Right atrium auricular region (tissue), 2 donors: ENCODE data around the gene SUFU. TPM values are rescaled to one million over a fixed set of nuclear protein-coding genes. Genes with fewer than 3 reads are reported as not detected.
A peak's percentile ranks its signal among the peaks of the same experiment; 100 is the strongest.

Experiments
- DNase-seq: peaks from one replicate; pipeline ENCODE4 v3.0.0-alpha.2; 2019; ENCODE audit warnings: low spot score
- H3K27ac ChIP-seq, 2 donors: fragments of 200-600 bp; sonication (generic); 1 replicate in 1 of 2; 2 replicates in 1 of 2; pipeline ENCODE4 v1.5.1; 2016 to 2019
- H3K27me3 ChIP-seq, 2 donors: fragments of 200-600 bp; sonication (generic); one replicate each; pipeline versions ENCODE4 v1.5.1 to v1.6.0; 2017 to 2019
- H3K36me3 ChIP-seq: fragments of 200-600 bp; sonication (generic); one replicate; pipeline ENCODE4 v1.5.1; 2016
- H3K4me1 ChIP-seq, 2 donors: fragments of 200-600 bp; sonication (generic); one replicate each; pipeline versions ENCODE4 v1.5.1 to v1.6.0; 2017 to 2019
- H3K4me3 ChIP-seq, 2 donors: fragments of 200-600 bp; sonication (generic); 1 replicate in 1 of 2; 2 replicates in 1 of 2; pipeline ENCODE4 v1.5.1; 2017 to 2019; ENCODE audit warnings: mild to moderate bottlenecking in 1 of 2, moderate library complexity in 1 of 2
- H3K9me3 ChIP-seq, 2 donors: fragments of 200-600 bp; sonication (generic); one replicate each; pipeline ENCODE4 v1.5.1; 2019
- CTCF ChIP-seq, 2 donors: fragments of 200-600 bp; sonication (generic); IDR thresholded peaks; one replicate each; pipeline ENCODE4 v1.5.1; 2019; ENCODE audit warnings: antibody characterized with exemption in 2 of 2
- total RNA-seq, 2 donors: library from RNA; depleted of rRNA; stranded (reverse); fragments of >200 nt; gene quantifications; one replicate each; pipeline ENCODE4 v1.1.0, GENCODE V29; 2016

Gene SUFU
- total RNA-seq, 2 donors from 2014 or later, result 4.9 to 6.4 TPM

GRCh38 chr10:102540023-102540422 lies 36.3 kb downstream of the SUFU start:
- TF ChIP-seq CTCF (IDR thresholded peaks at IDR 0.05), result peak in 1 of 2 donors; percentile 41
- no peaks in the 10 kb centered on the region for H3K4me1 ChIP-seq
- H3K27me3 ChIP-seq, result no peaks in the 10 kb centered on the region
- no peak for DNase-seq
- H3K4me3 ChIP-seq, result no peak overlapping the region
- H3K36me3 ChIP-seq, result no peaks in the 10 kb centered on the region
- no peaks in the 10 kb centered on the region for H3K9me3 ChIP-seq
- H3K27ac ChIP-seq, result no peak overlapping the region

- TF ChIP-seq CTCF (IDR thresholded peaks at IDR 0.05), result no peak
- H3K36me3 ChIP-seq, result no peaks in the 10 kb centered on the region
- no peak overlapping the region for H3K4me3 ChIP-seq
- peaks cover 0 to 11% of the 10 kb centered on the region in 2 donors for H3K4me1 ChIP-seq
- H3K27me3 ChIP-seq, result no peaks in the 10 kb centered on the region
- DNase-seq, result no peak
- no peak overlapping the region for H3K27ac ChIP-seq
- no peaks in the 10 kb centered on the region for H3K9me3 ChIP-seq
Measured at GRCh38 chr10:102542800-102543418, 39.1 kb downstream of the SUFU start.

- no peak for DNase-seq
- H3K9me3 ChIP-seq, result no peaks in the 10 kb centered on the region
- no peak overlapping the region for H3K4me3 ChIP-seq
- H3K36me3 ChIP-seq, result peaks cover 4% of the 10 kb centered on the region
- no peak for TF ChIP-seq CTCF (IDR thresholded peaks at IDR 0.05)
- no peak overlapping the region for H3K27ac ChIP-seq
- peaks cover 0 to 11% of the 10 kb centered on the region in 2 donors for H3K4me1 ChIP-seq
- H3K27me3 ChIP-seq, result no peaks in the 10 kb centered on the region
Measured at GRCh38 chr10:102545265-102545871, 41.6 kb downstream of the SUFU start.

GRCh38 chr10:102545997-102546396 lies 42.2 kb downstream of the SUFU start:
- Histone ChIP-seq H3K27ac (no peak overlapping the region), H3K4me3 (no peak overlapping the region), H3K36me3 (peaks cover 7% of the 10 kb centered on the region), H3K27me3 (no peaks in the 10 kb centered on the region), H3K4me1 (peaks cover 0 to 11% of the 10 kb centered on the region in 2 donors), H3K9me3 (no peaks in the 10 kb centered on the region)
- DNase-seq, result no peak
- no peak for TF ChIP-seq CTCF (IDR thresholded peaks at IDR 0.05)

GRCh38 chr10:102546606-102547320 lies 43.0 kb downstream of the SUFU start:
- H3K27ac ChIP-seq, result no peak overlapping the region
- no peak for TF ChIP-seq CTCF (IDR thresholded peaks at IDR 0.05)
- peaks cover 0 to 11% of the 10 kb centered on the region in 2 donors for H3K4me1 ChIP-seq
- no peak overlapping the region for H3K4me3 ChIP-seq
- DNase-seq, result no peak
- peaks cover 7% of the 10 kb centered on the region for H3K36me3 ChIP-seq
- no peaks in the 10 kb centered on the region for H3K9me3 ChIP-seq
- no peaks in the 10 kb centered on the region for H3K27me3 ChIP-seq
